Measurements from ENCODE around the gene TMEM225. TPM values are rescaled to one million over a fixed set of nuclear protein-coding genes. Genes with fewer than 3 reads are reported as not detected.
A peak's percentile ranks its signal among the peaks of the same experiment; 100 is the strongest.
"Not testable (repeated sequence)": the region's sequence is repeated elsewhere in the genome, so short reads cannot be mapped to it uniquely, and the experiment has no call there.

Gene TMEM225, protein sequence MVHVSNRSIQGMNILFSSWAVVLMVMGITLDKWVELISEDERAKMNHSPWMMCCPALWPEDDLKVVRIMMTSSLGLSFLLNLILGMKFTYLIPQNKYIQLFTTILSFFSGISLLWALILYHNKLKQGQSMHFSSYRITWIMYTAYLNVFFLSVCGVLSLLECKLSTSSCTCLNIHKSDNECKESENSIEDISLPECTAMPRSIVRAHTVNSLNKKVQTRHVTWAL
- not detected in 2 replicates for total RNA-seq (2014; rRNA removed; shearing (Covaris generic))
- polyA plus RNA-seq (2015; cell fraction: cytosol; rRNA removed): not detected in 2 replicates
- polyA plus RNA-seq (2015; cell fraction: nucleus; rRNA removed): not detected in 2 replicates

- no peak for DNase-seq (ENCODE audit: low read depth)
Measured at GRCh38 chr11:123885570-123885969, at the start of gene TMEM225. TSS of gene TMEM225 (minus strand) at chr11:123885670. CDS start at chr11:123885425, 245 bp downstream.

GRCh38 chr11:123924027-123924426 is 38.6 kb upstream of the TMEM225 start:
- DNase-seq (ENCODE audit: low read depth): no peak

DNA sequence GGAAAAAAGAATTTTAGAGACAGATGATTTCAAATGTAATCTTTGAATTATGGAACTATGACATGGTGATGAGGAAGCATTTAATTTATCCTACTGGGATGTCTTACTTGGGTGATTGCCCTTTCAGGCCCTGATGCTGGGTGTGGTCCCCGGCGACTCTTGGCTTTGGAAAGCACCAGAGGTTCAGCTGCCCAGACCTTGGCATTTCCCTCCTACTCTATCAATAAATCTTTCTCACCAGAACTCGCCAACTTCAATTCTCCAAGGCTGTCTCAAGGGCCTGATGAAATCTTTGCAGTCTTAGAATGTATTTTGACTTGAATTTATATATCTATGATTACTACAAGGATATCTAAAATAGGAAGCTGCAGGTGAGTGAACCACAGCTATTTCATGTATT is 35.5 kb upstream of the TMEM225 start:
- DNase-seq (ENCODE audit: low read depth): no peak

DNA sequence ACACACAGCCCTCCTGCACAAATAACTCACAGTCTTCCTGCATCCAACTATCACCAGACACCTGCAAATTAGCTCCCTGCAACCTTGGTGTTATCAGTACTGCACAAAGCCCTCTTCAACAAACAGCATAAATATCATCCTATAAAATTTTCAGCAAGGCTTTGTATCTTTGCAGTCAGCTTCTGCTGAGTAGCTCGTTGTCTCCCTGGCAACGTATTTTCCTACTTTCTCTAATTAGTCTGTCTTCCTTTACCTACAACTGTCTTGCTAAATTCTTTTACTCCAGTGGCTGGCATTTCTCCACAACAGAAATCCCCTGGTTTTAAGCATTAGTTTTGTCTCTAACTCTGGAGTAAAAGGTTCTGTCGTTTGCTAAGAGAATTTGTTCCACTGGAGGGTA is 20.4 kb upstream of the TMEM225 start:
- DNase-seq (ENCODE audit: low read depth): no peak

GRCh38 chr11:123904932-123905331 is 19.5 kb upstream of the TMEM225 start:
- no peak for DNase-seq (ENCODE audit: low read depth)

GRCh38 chr11:123903932-123904331 is 18.5 kb upstream of the TMEM225 start:
- no peak for DNase-seq (ENCODE audit: low read depth)

GRCh38 chr11:123901867-123902266 is 16.4 kb upstream of the TMEM225 start, which contains the start of gene OR8D4:
TSS of gene OR8D4 (plus strand) at chr11:123902167. CDS start at chr11:123906432, 4,265 bp downstream.
- no peak for DNase-seq (ENCODE audit: low read depth)

GRCh38 chr11:123899792-123900191 is 14.3 kb upstream of the TMEM225 start:
- DNase-seq (ENCODE audit: low read depth): no peak

- DNase-seq (ENCODE audit: low read depth): no peak
Measured at GRCh38 chr11:123892031-123892430, 6.6 kb upstream of the TMEM225 start.

- no peak for DNase-seq (ENCODE audit: low read depth)
Measured at GRCh38 chr11:123880912-123881311, 4.6 kb downstream of the TMEM225 start.

GRCh38 chr11:123867795-123868194 is 17.7 kb downstream of the TMEM225 start:
- DNase-seq (ENCODE audit: low read depth): not testable (repeated sequence)

DNA sequence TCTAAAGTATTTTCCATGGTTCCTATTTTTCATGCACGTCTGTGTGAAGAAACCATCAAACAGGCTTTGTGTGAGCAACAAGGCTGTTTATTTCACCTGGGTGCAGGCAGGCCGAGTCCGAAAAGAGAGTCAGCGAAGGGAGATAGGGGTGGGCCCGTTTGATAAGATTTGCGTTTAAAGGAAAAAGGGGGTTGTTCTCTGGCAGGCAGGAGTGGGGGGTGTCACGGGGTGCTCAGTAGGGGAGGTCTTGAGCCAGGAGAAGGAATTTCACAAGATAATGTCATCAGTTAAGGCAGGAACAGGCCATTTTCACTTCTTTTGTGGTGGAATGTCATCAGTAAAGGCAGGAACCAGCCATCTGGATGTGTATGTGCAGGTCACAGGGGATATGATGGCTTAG is 20.2 kb downstream of the TMEM225 start:
- DNase-seq (ENCODE audit: low read depth): not testable (repeated sequence)

DNA sequence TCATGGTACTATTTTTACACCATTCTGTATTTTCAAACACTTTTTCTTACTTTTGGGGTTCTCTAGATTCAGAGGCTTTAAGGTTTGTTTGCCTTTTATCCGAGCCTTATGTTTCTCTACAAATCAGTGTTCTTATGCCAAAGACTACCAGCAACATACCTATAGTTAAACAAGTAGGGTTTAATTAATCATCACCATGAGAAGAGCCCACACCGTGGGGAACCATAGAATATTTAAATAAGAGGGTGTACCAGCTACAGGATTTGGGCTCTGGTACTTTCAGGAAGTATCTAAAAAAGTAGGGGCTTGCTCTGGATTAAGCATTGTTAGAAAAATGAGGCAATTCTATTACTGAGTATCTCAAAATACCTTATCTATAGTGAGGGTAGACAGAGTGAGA is 25.7 kb downstream of the TMEM225 start:
- DNase-seq (ENCODE audit: low read depth): no peak

- DNase-seq (ENCODE audit: low read depth): peak; percentile 13
Measured at GRCh38 chr11:123856444-123856843, 29.0 kb downstream of the TMEM225 start.

DNA sequence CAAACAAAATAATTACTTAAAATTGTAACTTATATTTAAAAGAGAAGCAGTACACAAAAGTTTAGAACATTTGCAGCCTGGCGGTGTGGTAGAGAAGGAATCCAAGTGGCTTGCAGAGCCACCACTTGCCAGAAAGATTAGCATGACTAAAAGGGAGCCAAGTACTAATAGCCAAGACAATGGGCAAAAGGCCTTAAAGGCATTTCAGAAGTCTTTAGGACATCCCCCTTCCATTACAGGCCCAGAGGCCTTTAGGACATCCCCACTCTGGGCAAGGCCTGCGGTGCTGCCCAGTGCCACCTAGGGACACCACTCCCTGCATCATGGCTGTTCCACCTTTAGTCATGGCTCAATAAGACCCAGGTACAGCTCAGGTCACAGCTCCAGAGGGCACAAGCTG is 32.4 kb downstream of the TMEM225 start:
- DNase-seq (ENCODE audit: low read depth): no peak

GRCh38 chr11:123852321-123852720 is 33.1 kb downstream of the TMEM225 start:
- DNase-seq (ENCODE audit: low read depth): no peak

- DNase-seq (ENCODE audit: low read depth): no peak
Measured at GRCh38 chr11:123851110-123851509, 34.4 kb downstream of the TMEM225 start.

DNA sequence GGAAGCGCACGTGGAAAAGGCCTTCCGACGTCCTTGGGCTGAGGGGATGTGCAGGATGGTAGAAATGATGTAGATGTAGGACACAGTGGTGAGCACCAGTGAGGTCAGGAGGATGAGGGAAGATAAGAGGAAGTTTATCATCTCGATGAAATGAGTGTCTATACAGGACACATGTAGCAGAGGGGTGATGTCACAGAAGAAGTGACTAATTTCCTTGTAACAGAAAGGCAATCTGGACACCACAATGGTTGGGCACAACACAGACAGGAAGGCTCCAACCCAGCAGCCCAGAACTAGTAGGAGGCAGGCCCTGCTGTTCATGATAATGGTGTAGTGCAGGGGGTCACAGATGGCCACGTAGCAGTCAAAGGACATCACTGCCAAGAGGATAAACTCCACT is 44.3 kb downstream of the TMEM225 start:
- DNase-seq (ENCODE audit: low read depth): peak; percentile 76

GRCh38 chr11:123839131-123839530 is 46.3 kb downstream of the TMEM225 start:
- DNase-seq (ENCODE audit: low read depth): no peak

- DNase-seq (ENCODE audit: low read depth): peak; percentile 24
Measured at GRCh38 chr11:123838659-123839058, 46.8 kb downstream of the TMEM225 start.

DNA sequence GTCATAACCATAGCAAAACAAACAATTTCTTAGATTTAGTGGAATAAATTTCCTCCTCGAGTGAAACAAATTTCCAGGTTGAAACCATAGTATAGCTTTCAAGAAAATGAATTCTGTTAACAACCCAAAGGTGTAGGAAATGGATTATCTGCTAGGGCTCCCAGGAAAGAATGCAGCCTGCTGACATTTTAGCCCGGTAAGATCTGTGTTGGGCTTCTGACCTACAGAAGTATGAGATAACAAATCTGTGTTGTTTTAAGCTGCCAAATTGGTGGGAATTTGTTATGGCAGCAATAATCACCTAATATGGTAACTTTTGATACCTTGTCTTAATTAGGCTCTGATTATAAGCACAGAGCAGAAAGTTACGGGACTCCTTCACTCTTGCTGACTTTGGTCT is 47.3 kb downstream of the TMEM225 start:
- no peak for DNase-seq (ENCODE audit: low read depth)

DNA sequence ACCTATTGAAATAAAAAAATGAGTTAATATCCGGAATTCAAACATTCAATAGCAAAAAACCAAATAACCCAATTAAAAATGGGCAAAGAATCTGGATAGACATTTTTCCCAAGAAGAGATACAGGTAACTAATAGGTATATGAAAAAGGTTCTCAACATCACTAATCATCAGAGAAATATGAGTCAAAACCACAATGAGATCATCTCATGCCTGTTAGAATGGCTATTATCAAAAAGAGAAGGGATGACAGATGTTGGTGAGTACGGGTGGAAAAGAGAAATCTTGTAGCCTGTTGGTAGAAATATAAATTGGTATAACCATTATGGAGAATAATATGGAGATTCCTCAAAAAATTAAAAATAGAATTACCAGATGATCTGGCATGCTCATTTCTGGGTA is 52.4 kb downstream of the TMEM225 start:
- peak; percentile 10 for DNase-seq (ENCODE audit: low read depth)

All from HT1080 (cell line).